K562 (cell line): ENCODE results near the gene ITGAE.

ENCODE experiments used
- BRF1 ChIP-seq: IDR thresholded peaks from 3 replicates; pipeline ENCODE4 v1.6.1; 2011; ENCODE audit warnings: borderline replicate concordance, mild to moderate bottlenecking; ENCODE audit not compliant: insufficient read length; ENCODE audit errors: extremely low read depth
- EP300 ChIP-seq: IDR thresholded peaks from 2 replicates; pipeline ENCODE4 v1.6.1; 2012; ENCODE audit warnings: low read length, improper control_type of control experiment
- GABPB1 ChIP-seq: sonication (generic); formaldehyde crosslinking; IDR thresholded peaks from 2 replicates; pipeline ENCODE4 v1.8.0; 2022; ENCODE audit warnings: mild to moderate bottlenecking, missing genetic modification reagents
- JUND ChIP-seq, 2 experiments: IDR thresholded peaks; 2 replicates in 1 of 2; 3 replicates in 1 of 2; pipeline ENCODE4 v1.6.1; 2011; ENCODE audit warnings: borderline replicate concordance in 2 of 2, low read depth in 2 of 2, low read length in 2 of 2, improper control_type of control experiment in 1 of 2, missing biosample characterization in 1 of 2, missing genetic modification characterization in 1 of 2, missing genetic modification reagents in 1 of 2
- POLR2AphosphoS5 ChIP-seq: IDR thresholded peaks from 2 replicates; pipeline ENCODE4 v1.6.1; 2011; ENCODE audit warnings: mild to moderate bottlenecking, low read depth, low read length, moderate library complexity; ENCODE audit not compliant: control insufficient read depth, insufficient read depth
- SIN3B ChIP-seq: fragments of 450-650 bp; IDR thresholded peaks from 2 replicates; pipeline ENCODE4 v1.6.1; 2017; ENCODE audit warnings: low read depth, mild to moderate bottlenecking, moderate library complexity
- ZNF778 ChIP-seq: fragments of 450-650 bp; formaldehyde crosslinking; IDR thresholded peaks from 2 replicates; pipeline ENCODE4 v1.4.0; 2020; ENCODE audit warnings: mild to moderate bottlenecking, moderate library complexity
- TF ChIP-seq, protein P1 (sequence below): fragments of 450-650 bp; IDR thresholded peaks from 2 replicates; pipeline ENCODE4 v1.6.1; 2016
- TF ChIP-seq, protein P2 (sequence below): sonication (generic); formaldehyde crosslinking; IDR thresholded peaks from 2 replicates; pipeline ENCODE4 v1.5.0; 2020; ENCODE audit warnings: missing genetic modification reagents
- TF ChIP-seq, protein P3 (sequence below), 3 experiments: IDR thresholded peaks in 2 of 3; conservative IDR thresholded peaks in 1 of 3; 2 replicates each; pipeline ENCODE4 v1.5.1; 2011 to 2012; ENCODE audit warnings: low read length in 3 of 3, mild to moderate bottlenecking in 3 of 3, control low read depth in 2 of 3, improper control_type of control experiment in 1 of 3, inconsistent platforms in 1 of 3, low read depth in 1 of 3, mixed read lengths in 1 of 3, moderate library complexity in 1 of 3; ENCODE audit not compliant: insufficient read depth in 2 of 3
- TF ChIP-seq, protein P4 (sequence below): sonication (generic); formaldehyde crosslinking; IDR thresholded peaks from 2 replicates; pipeline ENCODE4 v1.8.0; 2023; ENCODE audit warnings: mild to moderate bottlenecking, missing genetic modification reagents

DNA sequence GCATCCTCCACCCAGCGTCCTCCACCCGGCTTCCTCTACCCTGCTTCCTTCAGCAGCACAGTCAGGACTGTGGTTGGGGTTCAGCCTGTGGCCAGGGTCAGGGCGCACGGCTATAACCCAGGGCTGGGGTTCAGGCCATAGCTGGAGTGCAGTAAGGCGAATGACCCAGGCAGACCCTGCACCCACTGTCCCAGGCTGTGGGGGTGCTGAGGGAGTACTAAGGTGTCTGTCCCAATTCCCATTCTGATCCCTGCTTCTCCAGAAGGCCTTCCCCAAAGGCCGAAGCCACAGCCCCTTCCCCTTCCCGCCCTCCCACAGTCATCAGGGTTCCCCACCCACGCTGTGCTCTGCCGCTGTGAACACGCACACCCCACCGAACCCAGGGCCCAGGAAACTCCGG lies 119.9 kb downstream of the ITGAE start:
- TF ChIP-seq EP300 (no peak), ZNF778 (CRISPR knock-in tag) (no peak), BRF1 (no peak), GABPB1 (CRISPR knock-in tag) (no peak), SIN3B (no peak), JUND (IDR thresholded peaks at IDR 0.05; ENCODE audit: borderline replicate concordance, low read depth, low read length) (no peak), JUND (tag; IDR thresholded peaks at IDR 0.05; ENCODE audit: borderline replicate concordance, low read depth, low read length) (no peak), POLR2AphosphoS5 (no peak)
- TF ChIP-seq, protein P1, sequence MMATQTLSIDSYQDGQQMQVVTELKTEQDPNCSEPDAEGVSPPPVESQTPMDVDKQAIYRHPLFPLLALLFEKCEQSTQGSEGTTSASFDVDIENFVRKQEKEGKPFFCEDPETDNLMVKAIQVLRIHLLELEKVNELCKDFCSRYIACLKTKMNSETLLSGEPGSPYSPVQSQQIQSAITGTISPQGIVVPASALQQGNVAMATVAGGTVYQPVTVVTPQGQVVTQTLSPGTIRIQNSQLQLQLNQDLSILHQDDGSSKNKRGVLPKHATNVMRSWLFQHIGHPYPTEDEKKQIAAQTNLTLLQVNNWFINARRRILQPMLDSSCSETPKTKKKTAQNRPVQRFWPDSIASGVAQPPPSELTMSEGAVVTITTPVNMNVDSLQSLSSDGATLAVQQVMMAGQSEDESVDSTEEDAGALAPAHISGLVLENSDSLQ, result no peak
- TF ChIP-seq, protein P2, sequence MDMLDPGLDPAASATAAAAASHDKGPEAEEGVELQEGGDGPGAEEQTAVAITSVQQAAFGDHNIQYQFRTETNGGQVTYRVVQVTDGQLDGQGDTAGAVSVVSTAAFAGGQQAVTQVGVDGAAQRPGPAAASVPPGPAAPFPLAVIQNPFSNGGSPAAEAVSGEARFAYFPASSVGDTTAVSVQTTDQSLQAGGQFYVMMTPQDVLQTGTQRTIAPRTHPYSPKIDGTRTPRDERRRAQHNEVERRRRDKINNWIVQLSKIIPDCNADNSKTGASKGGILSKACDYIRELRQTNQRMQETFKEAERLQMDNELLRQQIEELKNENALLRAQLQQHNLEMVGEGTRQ (CRISPR knock-in tag), result no peak
- TF ChIP-seq, protein P3, sequence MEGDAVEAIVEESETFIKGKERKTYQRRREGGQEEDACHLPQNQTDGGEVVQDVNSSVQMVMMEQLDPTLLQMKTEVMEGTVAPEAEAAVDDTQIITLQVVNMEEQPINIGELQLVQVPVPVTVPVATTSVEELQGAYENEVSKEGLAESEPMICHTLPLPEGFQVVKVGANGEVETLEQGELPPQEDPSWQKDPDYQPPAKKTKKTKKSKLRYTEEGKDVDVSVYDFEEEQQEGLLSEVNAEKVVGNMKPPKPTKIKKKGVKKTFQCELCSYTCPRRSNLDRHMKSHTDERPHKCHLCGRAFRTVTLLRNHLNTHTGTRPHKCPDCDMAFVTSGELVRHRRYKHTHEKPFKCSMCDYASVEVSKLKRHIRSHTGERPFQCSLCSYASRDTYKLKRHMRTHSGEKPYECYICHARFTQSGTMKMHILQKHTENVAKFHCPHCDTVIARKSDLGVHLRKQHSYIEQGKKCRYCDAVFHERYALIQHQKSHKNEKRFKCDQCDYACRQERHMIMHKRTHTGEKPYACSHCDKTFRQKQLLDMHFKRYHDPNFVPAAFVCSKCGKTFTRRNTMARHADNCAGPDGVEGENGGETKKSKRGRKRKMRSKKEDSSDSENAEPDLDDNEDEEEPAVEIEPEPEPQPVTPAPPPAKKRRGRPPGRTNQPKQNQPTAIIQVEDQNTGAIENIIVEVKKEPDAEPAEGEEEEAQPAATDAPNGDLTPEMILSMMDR (IDR thresholded peaks at IDR 0.05 in 2 of 3, conservative IDR thresholded peaks at IDR 0.05 in 1 of 3; ENCODE audit: insufficient read depth in 2 of 3, low read depth in 1 of 3, low read length in 3 of 3), result no peak
- TF ChIP-seq, protein P4, sequence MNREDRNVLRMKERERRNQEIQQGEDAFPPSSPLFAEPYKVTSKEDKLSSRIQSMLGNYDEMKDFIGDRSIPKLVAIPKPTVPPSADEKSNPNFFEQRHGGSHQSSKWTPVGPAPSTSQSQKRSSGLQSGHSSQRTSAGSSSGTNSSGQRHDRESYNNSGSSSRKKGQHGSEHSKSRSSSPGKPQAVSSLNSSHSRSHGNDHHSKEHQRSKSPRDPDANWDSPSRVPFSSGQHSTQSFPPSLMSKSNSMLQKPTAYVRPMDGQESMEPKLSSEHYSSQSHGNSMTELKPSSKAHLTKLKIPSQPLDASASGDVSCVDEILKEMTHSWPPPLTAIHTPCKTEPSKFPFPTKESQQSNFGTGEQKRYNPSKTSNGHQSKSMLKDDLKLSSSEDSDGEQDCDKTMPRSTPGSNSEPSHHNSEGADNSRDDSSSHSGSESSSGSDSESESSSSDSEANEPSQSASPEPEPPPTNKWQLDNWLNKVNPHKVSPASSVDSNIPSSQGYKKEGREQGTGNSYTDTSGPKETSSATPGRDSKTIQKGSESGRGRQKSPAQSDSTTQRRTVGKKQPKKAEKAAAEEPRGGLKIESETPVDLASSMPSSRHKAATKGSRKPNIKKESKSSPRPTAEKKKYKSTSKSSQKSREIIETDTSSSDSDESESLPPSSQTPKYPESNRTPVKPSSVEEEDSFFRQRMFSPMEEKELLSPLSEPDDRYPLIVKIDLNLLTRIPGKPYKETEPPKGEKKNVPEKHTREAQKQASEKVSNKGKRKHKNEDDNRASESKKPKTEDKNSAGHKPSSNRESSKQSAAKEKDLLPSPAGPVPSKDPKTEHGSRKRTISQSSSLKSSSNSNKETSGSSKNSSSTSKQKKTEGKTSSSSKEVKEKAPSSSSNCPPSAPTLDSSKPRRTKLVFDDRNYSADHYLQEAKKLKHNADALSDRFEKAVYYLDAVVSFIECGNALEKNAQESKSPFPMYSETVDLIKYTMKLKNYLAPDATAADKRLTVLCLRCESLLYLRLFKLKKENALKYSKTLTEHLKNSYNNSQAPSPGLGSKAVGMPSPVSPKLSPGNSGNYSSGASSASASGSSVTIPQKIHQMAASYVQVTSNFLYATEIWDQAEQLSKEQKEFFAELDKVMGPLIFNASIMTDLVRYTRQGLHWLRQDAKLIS, result no peak
